ENCODE data around the gene LRRC61. TPM values are rescaled to one million over a fixed set of nuclear protein-coding genes. Genes with fewer than 3 reads are reported as not detected.
"Not testable (repeated sequence)": the region's sequence is repeated elsewhere in the genome, so short reads cannot be mapped to it uniquely, and the experiment has no call there.

The LRRC61 gene, protein sequence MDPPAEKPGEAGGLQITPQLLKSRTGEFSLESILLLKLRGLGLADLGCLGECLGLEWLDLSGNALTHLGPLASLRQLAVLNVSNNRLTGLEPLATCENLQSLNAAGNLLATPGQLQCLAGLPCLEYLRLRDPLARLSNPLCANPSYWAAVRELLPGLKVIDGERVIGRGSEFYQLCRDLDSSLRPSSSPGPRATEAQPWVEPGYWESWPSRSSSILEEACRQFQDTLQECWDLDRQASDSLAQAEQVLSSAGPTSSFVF
- polyA plus RNA-seq (2014; cell fraction: cytosol; rRNA removed) = 87.8 and 98.1 TPM in 2 replicates
- polyA plus RNA-seq (2014; cell fraction: nucleus; rRNA removed) = 56.6 and 67.9 TPM in 2 replicates

GRCh38 chr7:150322833-150323681 lies at the start of gene LRRC61, which contains the start of gene ACTR3C:
LRRC61 (plus strand) TSS chr7:150323355; CDS start chr7:150336862, 13,507 bp downstream.
ACTR3C (minus strand) TSS chr7:150323545; CDS start chr7:150295296, 28,249 bp downstream.
- peak; percentile 89 for DNase-seq (ENCODE audit: low spot score)

GRCh38 chr7:150276132-150276695 lies 46.9 kb upstream of the LRRC61 start:
- DNase-seq (ENCODE audit: low spot score) = peak; percentile 23

- not testable (repeated sequence) for DNase-seq (ENCODE audit: low spot score)
Observed at GRCh38 chr7:150278383-150278782, 44.8 kb upstream of the LRRC61 start.

GRCh38 chr7:150281681-150282403 lies 41.3 kb upstream of the LRRC61 start:
- not testable (repeated sequence) for DNase-seq (ENCODE audit: low spot score)

DNA sequence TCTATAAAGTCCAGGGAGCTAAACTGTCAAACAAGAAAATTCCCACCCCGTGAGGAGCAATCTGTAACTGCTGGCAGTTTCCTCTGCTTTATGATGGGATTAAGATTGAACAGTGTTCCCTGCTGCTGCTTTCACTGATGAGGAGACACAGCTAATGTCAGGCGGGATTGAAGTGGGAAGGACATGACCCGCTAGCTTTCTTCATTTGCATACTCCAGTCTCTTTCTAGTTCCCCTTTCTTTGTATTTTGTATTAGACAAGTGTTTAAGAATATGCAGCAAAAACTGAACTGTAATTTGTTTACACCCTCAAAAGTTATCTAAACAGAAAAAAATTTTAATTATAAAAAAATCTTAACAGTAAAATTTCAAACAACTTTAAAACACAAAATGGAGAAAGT lies 40.0 kb upstream of the LRRC61 start:
- not testable (repeated sequence) for DNase-seq (ENCODE audit: low spot score)

- not testable (repeated sequence) for DNase-seq (ENCODE audit: low spot score)
Observed at GRCh38 chr7:150283608-150284007, 39.5 kb upstream of the LRRC61 start.

DNA sequence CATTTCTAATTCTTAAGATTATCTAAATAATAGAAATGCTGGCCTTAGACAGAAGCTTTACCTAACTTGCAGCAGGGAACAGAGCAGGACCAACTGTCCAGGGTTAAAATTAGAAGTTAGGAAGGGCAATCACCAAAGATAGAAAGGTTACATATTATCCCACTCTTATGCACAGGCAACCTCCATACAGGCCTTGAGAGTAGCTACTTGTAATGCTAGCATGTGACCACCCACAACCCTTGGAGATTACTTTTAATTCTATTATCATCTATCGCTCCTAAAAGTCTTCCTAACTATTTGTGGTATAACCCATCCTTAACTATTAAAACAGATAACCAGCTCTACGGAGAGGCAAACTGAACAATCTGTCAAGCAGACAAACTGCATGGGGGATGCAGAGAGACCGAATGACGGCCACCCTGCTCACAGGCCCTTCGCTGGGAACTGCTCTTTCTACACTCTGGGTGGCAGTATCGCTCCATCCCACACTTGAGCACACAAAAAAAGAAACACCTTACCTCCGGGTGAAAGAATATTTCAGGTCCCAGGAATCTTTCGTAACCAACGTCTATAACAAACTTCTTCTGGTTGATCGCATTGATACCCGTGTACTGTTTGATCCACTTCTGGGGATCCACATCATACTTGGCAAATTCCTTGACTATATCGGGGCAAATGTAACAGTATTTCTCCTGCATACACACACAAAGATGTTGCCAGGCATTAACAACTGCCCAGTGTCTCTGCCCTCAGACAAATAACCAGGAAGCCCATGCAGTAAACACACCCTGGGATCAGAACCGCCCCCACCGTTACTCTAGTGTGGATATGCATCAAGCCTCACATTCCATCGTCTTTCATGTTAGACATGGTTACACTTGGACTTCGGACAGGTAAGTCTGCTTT lies 37.1 kb upstream of the LRRC61 start:
- peak; percentile 15 for DNase-seq (ENCODE audit: low spot score)

- DNase-seq (ENCODE audit: low spot score) = not testable (repeated sequence)
Observed at GRCh38 chr7:150287815-150288214, 35.3 kb upstream of the LRRC61 start.

GRCh38 chr7:150288816-150289215 lies 34.3 kb upstream of the LRRC61 start:
- DNase-seq (ENCODE audit: low spot score) = not testable (repeated sequence)

- not testable (repeated sequence) for DNase-seq (ENCODE audit: low spot score)
Observed at GRCh38 chr7:150290317-150290716, 32.8 kb upstream of the LRRC61 start.

GRCh38 chr7:150295027-150295426 lies 28.1 kb upstream of the LRRC61 start:
- DNase-seq (ENCODE audit: low spot score) = not testable (repeated sequence)

DNA sequence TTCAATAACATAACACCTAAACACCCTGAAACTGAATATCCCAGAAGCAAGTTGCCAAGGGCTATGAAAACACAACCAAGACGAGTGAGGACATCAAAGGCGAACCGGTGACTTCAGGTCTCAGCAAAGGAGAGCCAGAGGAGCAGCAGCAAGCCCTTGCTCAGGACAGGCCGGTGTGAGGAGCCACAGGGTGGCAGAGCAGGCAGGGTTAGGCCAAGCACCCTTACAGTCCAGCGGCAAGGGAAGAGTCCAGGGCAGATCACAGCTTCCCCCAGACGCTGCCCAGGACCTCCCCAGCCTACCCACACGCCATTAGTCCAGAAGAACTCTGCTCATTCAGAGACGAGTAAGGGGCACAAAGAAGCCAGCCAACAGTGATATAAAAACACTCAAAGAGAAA lies 27.5 kb upstream of the LRRC61 start:
- not testable (repeated sequence) for DNase-seq (ENCODE audit: low spot score)

DNA sequence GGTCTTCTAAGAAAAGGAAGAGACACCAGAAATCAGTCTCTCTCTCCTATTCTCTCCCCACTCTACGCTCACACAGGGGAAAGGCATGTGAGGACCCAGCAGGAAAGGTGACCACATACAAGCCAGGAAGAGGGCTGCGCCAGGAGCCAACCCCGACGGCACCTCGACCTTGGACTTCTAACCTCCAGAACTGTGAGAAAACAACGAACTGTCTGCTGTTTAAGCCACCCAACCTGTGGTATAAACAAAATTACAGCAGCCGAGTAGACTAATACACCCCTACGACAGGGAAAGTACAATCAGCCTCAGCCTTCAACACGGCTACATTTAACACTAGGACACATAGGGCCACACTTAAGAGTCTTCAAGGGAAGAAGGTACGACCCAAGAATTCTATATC lies 26.4 kb upstream of the LRRC61 start:
- DNase-seq (ENCODE audit: low spot score) = not testable (repeated sequence)

DNA sequence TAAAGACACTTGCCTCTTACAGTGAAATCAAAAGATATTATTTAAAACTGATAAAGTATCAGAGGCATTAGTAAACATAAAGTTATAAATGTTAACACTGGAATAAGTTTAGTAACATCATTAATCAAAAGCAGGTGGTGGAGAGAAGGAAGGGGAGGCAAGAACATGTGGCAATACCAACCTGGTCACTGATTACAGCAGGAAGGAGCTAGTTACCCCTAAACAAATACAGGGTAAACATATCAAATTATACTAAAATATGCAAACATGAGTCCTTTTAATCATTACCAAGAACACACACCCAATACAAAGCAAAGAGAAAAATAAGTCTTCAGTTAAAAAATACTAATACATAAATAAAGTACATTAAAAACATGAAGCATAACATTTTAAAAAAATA lies 25.2 kb upstream of the LRRC61 start:
- not testable (repeated sequence) for DNase-seq (ENCODE audit: low spot score)

DNA sequence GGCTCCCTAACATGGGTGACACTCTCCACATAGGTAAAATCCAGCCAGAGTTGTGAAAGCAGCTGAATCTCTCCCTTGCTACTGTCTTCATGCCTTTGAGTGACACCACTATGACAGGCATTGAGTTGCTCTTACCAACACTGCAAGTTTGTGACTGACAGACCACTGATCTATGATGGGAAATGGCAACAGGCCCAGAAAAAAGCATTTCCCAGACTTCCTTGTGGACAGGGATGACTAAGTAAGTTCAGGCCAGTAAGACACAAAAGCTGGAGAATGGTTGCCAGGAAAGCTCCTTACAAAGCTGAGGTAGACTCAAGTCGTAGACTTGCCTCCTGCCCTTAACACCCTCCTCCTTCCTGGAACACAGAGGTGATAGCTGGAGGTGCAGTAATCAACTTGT lies 20.2 kb upstream of the LRRC61 start:
- DNase-seq (ENCODE audit: low spot score) = not testable (repeated sequence)

GRCh38 chr7:150304499-150305258 lies 18.5 kb upstream of the LRRC61 start:
- not testable (repeated sequence) for DNase-seq (ENCODE audit: low spot score)

DNA sequence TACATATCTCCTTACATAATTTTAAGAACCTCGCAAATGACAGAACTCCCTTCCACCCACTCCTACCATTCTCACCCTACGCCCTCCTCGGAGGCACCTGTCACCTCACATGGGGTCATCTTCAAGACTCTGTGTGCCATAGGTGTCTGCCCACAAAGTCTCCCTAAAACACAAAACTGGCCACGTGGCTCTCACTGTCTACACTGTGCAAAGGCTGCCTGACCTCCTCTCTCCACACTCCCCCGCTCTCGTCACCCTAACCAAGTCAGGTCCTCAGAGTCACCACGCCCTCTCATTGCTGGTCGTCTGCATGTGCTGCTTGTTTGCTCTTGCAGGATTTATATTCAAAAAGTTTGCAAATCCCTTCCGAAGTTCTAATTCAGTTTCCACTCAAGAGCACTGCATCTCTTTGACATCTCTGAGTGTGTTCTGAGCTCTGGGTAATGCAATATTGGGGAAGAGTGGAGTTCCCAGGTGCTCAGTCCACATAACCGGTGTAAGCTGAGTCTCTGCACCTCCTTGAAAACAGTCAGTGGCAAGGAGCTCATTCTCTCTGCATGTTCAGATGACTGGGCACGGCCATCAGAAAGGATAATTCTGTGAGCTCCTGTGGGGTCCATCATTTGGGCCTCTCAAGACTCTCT lies 17.8 kb upstream of the LRRC61 start:
- not testable (repeated sequence) for DNase-seq (ENCODE audit: low spot score)

GRCh38 chr7:150305903-150306284 lies 17.3 kb upstream of the LRRC61 start:
- DNase-seq (ENCODE audit: low spot score) = not testable (repeated sequence)

- not testable (repeated sequence) for DNase-seq (ENCODE audit: low spot score)
Observed at GRCh38 chr7:150306377-150306776, 16.8 kb upstream of the LRRC61 start.
